HG03378 (cell line): ENCODE results near the gene IL3.
A peak's percentile ranks its signal among the peaks of the same experiment; 100 is the strongest.

ENCODE experiments used
- ATAC-seq: cut with Tn5 transposase; IDR thresholded peaks from one replicate; pipeline ENCODE4 v1.9.1; 2021; ENCODE audit warnings: mild to moderate bottlenecking, moderate library complexity; ENCODE audit not compliant: unreplicated experiment

The IL3 gene

DNA sequence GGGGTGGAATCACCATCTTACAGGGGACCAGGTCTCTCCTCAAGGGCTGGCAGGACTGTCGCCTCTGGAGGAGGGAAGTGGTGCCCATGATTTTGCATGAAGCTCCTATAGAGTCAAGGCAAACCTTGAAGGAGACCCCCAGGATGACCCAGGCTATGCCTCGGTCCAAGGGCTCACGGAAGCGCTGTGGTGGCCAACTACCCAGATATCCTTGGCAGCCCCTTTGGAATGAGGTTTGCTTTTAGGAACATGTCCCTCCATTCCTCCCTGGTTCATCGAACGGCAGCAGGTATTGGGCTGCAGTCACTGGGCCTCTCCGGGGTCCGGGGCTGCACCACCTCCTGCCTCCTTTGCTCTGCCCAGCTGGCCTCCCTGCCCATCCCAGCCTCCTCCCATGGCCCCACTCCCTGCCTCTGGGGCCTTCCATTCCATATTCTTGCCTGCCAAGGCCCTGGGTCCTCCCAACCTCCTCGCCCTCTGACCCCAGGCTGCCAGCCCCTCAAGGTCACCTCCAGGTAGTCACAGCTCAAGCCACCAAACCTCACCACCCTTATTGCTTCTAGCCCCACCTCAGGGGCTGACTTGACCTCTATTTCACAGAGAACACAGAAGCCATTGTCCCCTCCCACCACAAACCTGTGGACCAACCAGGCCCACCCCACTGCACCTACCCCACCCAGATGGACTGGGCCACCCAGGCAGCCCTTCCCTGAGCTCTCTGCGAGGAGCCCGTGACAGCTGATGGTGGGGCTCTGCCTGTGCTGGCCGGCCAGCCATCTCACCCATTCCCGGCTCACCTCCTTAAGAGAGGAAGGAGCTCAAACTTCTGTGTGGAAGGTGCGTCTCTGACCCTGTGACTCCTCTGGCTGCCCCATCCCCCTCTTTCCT is 3.6 kb upstream of the IL3 start:
- ATAC-seq: no peak

DNA sequence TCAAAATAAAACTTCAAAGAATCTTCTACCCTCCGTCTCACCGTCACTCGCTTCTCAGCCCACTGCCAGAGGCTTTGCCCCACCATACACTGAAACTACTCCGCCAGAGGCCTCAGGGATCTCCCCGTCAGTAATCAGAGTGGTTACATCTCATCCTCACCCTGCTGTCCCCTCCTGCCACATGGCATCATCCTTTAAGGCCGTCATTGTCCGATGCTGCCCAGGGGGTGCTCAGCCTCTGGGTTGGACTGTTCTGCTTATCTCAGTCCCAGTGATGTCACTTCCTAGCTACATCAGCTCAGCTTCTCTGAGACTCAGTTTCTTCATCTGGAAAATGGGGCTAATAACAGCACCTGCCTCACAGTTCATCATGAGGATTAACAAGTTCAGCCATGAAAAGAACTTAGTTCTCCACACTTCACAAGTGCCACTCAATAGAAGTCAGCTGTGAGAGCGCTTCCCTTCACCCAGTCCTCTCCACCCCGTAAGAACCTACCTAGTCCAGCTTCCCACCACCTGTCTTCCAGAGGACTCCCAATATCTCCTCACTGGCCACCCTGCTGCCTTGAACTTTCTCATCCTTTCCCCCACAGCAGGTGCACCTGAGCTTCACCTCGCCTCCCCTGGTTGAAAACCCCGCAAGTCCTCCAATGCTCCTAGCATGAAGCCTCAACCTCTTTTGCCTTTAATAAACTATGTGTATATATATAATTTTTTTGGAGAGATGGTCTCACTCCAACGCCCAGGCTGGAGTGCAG is 2.8 kb upstream of the IL3 start:
- ATAC-seq: no peak

DNA sequence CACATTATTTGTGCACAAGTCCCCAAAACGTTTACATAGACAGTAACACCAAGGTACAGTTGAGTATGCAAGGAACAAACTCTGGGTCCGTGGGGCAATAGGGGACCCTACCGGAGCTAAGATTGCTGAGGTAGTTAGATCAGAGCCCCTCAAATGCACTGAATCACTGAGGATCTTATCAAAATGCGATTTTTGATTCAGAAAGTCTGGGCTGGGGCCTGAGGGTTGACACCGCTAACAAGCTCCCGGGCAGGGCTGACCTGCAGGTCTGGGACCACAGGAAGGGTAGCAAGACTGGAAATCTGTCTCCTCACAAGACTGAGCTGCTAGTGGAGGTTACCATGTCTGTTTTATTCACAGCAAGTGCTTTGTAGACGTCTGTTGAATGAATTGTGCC is 1.8 kb upstream of the IL3 start:
- ATAC-seq: no peak

DNA sequence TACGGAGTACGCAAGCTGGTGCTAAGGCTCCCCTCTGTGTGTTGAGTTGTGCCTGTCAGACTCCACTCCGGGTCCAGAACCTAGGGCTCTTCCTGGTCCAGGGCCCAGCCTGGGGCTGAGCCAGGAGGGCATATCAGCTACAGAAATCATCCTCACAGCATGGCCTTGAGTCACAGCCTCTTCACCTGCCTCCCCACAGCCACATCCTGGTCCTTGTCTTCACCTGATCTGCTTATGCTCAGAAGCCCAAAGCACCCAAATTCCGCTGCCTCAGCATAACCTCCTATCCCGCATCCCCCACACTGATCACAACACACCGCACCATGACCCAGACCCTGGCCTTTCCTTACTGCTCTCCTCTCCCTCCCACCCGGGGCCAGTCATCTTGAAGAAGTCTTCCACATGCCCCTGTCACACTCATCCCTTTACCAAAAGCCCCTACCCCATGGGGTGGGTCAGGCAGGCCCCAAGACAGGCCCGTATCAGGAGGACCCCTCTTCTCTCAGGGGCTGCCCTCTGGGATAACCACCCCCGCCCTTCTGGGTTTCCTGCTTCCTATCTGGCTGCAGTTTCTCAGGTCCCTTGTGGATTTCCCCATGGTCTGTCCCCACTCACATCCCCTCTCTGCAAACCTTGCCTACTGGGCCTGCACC is 1.3 kb upstream of the IL3 start:
- ATAC-seq: no peak

DNA sequence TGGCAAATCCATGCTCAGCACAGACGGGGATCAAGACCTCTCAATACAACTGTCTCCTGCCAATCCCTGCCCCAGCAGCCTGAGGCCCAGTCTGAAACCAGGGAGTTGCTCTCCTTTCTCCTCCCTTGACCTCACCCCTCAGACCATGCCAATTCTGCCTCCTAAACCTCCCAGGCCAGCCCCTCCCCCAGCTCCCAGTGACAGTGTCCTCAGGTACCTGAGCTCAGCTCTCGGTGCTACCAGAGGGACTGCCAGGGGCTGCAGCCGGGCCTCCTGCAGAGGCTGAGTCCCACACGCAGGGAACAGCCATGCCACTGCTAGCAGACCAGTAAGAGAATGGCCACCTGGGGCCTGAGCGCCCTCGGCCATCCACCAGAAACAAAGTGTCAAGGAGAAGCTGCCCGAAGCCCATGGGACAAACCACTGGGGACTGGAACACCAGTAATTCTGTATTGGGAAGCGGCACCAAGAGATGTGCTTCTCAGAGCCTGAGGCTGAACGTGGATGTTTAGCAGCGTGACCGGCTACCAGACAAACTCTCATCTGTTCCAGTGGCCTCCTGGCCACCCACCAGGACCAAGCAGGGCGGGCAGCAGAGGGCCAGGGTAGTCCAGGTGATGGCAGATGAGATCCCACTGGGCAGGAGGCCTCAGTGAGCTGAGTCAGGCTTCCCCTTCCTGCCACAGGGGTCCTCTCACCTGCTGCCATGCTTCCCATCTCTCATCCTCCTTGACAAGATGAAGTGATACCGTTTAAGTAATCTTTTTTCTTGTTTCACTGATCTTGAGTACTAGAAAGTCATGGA is 557 bp upstream of the IL3 start:
- no peak for ATAC-seq

DNA sequence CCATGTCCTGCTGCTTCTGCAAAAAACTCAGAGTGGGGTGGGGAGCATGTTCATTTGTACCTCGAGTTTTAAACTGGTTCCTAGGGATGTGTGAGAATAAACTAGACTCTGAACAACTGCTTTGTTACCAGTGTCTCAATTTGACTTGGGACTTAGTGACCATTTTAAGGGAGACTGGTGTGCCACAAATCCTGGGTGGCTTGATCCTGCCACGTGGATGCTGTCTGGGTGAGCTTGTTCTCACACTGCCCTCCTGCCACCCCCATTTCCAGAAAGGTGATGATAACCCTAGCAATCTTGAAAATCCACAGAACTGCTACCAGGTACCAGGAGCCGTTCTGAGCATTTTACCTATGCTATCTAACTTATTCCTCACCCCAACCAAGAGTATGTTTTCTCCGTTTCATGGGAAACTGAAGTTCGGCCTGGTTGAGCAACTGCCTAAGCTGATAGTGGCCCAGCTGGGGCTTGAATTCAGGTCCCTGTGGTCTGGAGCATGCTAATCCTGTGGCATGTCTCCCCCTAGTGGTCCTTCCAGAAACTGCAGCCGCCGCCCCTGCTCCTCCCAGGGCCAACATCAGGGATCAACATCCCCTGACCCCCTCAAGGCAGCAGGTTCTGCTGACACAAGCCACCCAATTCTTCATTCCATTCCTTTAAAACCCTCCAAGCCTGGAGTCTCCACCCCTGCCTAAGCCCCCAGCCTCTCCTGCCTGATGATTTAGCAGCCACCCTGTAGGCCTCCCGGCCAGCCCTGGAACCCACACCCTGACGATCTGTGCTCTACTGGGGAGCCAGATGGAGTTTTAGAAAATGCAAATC is 2.8 kb downstream of the IL3 start:
- ATAC-seq: no peak

DNA sequence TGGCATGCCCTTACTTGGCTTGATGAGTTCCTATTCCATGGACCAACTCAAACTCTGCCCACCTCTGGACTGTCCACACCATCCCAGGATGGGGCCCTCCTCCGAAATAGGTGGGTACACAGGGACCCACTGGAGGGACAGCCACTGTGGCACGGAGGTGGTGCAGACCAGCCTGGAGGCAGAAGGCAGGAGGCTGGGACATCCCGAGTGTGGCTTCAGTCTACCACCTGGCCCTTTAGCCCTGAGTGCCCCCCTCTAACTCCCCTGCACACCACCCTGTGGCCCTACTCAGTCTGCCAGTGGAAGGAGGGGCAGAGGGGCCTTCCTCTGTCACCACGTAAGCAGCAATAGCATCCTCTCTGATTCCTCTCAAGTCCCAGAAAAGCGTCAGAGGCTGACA is 3.7 kb downstream of the IL3 start:
- ATAC-seq: no peak

DNA sequence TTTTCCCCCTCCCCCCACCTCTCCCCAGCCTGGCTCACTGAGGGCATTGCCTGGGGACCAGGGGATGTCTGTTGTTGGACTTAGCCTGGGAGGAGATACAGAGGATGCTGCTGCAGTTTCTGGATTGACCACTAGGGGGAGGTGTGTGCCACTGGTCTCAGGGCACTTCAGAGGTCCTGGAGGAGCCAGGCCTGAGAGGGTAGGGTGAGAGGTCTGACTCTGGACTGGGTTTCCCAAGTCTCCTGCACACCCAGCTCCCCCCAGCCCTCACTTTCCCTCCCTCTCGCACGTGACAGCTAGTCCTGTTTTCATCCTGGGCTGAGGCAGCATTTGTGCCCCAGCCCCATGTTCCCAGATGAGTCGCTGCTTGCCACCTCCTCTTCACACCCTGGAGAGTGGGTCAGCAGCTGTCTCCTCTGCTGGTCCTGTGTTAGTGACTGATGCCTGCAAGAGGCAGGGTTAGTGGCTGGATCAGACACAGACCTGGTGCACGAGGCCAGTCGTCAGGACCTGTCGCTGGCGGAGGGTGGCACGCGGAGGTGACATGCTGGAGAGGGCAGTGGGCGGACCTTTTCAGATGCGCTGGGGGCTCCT is 4.4 kb downstream of the IL3 start:
- ATAC-seq: peak; percentile 79

DNA sequence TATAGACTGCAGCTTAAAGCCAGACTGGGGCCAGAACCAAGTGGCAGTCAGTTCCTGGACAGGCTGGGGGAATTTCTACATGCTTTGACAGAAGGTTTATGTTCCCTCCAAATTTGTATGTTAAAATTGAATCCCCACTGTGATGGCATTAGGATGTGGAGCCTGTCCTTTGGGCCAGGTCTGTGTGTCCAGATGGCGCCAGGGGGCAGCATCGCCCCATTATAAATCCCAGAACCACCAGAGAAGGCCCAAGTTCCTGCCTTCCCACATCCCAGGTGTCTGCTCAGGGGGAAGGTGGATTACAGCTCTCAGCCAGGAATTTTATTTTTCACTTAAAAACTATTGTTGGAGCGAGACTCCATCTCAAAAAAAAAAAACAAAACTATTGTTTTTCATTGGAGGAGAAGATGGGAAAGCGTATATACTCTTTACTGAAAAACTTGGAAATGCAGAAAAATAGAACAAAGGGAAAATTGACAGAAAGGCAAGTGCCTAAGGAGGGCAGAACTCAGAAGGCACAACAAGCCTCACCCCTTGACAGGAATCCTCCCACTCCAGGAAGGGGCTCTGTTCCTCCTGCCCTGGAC is 5.0 kb downstream of the IL3 start:
- ATAC-seq: no peak

DNA sequence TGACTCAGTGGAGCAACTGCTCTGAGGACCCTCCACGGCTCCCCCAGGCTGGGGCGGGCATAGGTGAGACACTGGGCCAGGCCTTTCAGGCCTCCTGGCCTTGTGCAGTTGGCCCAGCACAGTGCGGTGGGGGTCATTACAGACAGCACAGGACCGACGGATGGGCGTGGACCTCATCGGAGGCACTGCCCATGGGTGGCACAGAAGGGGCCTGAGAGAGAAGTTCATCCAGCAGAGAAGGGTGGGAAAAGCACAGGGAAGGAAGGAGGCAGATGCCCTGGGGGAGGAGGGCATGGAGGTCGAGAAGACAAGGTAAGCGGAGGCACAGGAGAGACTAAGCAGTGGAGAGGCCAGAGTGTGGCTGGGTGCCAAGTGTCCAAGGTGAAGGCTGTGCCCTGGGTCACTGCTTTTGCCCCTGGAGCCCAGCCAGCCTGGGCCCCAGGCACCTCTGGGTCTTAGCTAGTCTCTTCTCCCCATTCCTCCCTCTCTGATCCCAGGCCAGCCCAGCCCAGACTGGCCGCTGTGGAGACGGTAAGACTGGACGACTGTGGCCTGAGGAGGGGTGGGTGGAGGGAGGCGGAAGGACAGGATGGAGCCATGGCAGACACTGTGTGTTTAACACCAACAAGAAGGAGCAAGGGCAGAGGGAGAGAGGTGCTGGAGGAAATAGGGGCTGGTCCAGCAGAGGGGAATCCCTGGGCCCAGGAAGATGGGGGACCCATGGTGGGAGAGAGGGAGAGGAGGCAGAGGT is 5.7 kb downstream of the IL3 start:
- no peak for ATAC-seq

DNA sequence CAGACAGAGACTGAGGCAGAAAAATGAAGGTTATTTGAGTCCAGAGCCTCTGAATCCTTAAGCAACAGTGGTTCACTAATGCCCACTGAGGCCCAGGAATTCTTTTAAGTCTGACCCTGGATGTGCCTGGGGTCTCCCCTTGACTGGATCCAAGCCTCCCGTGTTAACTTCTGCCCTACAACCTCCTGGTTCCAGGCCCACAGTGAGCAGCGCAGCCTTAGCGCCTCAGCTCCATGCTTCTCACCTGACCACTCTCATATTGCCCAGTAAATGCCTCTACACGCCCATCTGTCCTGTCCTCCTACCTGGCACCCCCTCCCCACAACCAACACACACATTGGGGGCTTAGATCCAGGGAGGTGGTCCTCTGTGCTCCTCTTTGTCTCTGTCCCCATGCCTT is 6.4 kb downstream of the IL3 start:
- ATAC-seq: no peak

DNA sequence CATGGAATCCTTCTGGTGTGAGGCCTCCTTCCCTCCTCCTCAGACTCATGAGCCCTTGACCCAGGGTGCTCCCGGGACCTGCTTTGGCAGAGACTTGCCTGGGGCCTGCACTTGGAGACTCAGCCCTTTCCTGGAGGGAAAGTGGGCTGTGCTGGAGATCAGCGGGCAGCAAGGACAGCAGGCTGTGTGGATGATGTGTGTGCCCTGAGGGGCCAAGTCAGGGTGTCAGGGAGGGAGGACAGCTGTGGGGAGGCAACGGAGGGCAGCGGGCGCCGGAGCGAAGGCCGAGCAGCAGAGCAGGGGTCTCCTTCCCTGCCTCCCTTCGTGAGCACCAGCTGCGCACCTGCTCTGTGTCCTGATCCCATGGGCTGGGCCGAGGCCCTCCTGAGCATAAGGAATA is 7.0 kb downstream of the IL3 start:
- no peak for ATAC-seq

DNA sequence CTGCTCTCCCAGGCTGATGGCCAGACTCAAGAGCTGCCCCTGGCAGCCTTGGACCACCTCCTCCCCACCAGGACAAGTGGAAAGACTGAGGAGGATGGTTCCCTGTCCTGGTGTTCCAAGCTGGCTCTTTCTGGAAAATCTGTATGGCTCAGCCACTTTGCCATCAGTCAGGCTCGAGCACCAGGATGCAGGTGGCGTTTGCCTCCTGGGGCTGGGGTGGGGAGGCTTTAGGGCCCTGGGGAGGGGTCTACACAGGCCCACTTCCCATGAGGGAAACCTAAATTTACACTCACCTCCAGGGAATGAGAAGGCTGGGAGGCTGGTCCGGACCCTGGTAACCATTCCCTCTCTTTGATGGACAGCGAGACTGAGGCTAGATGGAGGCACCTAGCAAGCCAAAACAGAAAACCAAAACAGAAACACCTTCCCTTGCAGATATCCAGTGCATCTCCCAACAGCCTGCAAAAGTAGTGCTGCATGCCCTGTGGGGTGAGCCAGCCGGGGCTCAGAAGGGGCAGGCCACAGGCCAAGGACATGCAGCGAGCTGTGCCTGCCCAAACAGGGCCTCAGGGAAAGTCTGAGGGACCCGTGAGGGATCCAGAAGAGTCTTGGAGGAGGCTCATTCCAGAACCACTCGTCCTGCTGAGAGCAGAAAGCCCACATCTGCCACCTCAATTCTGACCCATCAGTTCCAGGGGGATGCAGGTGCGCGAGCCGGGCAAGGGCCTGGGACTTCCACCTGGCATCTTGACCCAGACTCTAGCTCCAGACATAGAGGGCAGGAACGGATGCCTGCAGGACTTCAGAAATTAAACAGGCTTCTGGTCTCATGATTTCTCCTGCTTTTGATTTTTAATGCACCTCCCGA is 7.7 kb downstream of the IL3 start:
- ATAC-seq: no peak

DNA sequence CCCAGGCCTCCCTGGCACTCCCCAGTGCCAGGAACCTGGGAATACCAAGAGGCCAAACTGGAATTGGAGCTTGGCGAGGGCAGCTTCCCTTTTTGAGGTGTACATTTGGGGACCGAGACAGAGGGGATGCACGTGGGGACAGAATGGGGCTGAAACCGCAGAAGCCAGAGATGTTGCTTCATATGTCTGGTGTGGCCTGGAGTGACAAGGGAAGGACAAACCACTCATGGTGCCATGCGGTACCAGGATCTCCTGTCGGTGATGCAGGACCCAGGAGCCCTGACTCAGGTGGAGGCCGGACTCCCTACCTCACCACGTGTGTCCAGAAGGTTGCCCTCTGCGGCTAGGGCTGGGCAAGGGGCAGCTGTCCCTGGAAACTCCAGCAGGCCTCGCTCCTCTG is 9.1 kb downstream of the IL3 start:
- no peak for ATAC-seq

DNA sequence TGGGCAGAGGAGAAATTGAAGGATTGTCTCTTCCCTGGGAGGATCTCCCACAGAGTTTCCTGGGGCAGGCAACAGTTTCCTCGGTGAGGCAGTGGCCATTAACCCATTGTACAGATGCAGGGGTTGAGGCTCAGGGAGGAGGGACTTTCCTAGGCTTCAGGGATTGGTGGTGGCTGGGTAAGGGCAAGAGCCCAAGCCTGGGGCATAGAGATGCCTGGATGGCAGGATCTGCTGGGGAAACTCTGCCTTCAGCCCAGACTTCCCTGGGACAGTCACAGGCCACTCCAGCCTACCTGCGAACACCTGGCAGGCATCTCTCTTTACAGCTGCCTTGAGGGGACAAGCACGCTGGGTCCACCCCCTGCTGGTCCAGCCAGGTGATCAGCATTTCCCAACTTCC is 9.5 kb downstream of the IL3 start:
- no peak for ATAC-seq

DNA sequence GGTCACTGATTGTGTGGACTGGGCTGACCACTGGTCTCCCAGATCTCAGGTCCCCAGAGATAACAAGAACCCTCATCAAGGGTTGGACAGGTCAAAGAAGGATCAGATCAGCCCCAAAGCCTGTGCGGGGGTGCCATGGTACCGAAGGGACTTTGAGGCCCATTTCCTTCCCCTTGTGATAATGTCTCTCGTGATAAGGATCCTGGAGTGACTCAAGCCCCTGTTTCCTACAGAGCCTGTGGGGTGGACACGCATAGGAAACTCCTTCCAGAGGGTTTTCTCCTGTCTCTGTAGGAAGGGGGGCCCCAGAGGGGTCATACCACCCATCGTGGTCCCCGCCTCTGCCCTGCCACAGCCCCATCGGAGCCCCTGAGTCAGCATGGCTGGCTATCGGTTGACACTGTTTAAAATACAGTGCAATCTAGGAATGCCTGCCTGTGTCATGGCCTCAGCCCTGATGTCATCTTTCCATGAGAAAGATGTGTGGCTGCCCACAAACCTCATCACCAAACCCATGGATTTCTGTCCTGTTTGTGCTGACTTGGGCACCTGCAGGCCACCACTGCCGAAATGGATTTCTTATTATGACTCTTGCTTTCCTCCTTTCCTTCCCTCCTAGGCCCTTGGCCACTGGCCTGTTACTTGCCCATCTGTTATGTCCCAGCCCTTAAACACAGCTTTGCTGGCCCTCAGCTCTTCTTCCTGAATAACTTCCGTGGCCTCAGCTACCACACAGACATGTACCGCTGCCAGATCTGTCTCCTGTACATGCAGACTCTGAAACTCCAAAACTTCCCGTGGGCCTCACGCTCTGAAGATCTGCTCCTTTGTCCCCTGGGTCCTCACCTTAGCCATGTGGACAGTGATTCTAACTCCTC is 10.2 kb downstream of the IL3 start:
- ATAC-seq: no peak

DNA sequence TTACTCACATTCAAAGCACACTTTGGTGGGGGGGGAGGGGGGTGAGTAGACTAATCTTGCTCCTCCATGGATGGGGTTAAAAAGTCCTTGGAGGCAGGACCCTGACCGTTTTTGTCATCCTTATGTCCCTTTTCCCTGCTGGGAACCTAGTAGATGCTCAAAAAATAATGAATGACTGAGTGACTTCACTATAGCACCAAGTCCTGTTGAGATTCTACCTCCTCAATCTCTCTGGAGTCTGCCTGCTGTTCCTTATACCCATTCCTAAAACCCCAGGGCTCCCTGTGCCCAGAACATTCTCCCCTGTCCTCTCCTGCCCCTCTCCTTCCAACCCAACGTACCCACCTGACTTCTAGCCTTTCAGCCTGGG is 10.9 kb downstream of the IL3 start:
- no peak for ATAC-seq
